ENCODE measurements around the gene KANSL3.

Gene KANSL3

DNA sequence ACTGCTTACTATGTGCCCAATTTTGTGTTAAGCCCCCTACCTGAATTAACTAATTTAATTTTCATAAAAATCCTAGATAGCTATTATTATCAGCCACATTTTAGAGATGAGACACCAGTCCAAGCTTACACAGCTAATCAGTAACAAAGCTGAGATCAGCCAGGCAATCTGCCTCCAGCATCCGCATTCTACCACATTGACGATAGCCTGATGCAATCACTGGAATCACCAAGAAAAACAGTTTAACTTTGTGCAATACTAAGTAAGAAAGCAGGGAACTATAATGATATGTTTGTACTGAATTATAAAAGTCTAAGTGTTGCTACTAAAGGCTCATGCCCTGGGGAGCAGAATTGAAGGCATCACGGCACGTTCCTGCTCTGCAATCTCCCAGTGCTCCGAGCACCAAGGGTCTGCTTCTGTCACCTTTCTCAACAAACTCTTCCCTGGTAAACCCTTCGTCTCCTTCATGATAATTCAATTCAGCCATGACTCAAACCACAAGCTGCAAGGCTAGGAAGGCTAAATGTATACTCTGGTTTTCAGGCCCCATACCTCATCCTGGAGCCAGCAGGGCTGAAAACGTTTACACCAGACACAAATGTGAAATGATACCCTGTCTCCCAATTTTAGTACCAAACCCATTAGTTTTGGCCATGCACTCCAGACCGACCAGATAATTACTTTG, 19.4 kb downstream of the KANSL3 start:
- TF ChIP-seq FOXP2 (optimal IDR thresholded peaks at IDR 0.05; ENCODE audit: borderline replicate concordance, extremely low read depth, extremely low read length, insufficient read depth) (no peak), POLR2AphosphoS5 (IDR thresholded peaks at IDR 0.05; ENCODE audit: low read depth, low read length) (no peak), SIN3A (IDR thresholded peaks at IDR 0.05; ENCODE audit: borderline replicate concordance, insufficient read depth, low read length) (no peak), TAF1 (IDR thresholded peaks at IDR 0.05; ENCODE audit: borderline replicate concordance, insufficient read depth, low read length) (no peak), REST (IDR thresholded peaks at IDR 0.05; ENCODE audit: insufficient read depth in 1 of 2, low read depth in 2 of 2, low read length in 2 of 2) (no peak)

GRCh38 chr2:96617012-96617411, 21.1 kb downstream of the KANSL3 start:
- TF ChIP-seq FOXP2 (optimal IDR thresholded peaks at IDR 0.05; ENCODE audit: borderline replicate concordance, extremely low read depth, extremely low read length, insufficient read depth) (no peak), SIN3A (IDR thresholded peaks at IDR 0.05; ENCODE audit: borderline replicate concordance, insufficient read depth, low read length) (no peak), POLR2AphosphoS5 (IDR thresholded peaks at IDR 0.05; ENCODE audit: low read depth, low read length) (no peak), TAF1 (IDR thresholded peaks at IDR 0.05; ENCODE audit: borderline replicate concordance, insufficient read depth, low read length) (no peak), REST (IDR thresholded peaks at IDR 0.05; ENCODE audit: insufficient read depth in 1 of 2, low read depth in 2 of 2, low read length in 2 of 2) (no peak)

DNA sequence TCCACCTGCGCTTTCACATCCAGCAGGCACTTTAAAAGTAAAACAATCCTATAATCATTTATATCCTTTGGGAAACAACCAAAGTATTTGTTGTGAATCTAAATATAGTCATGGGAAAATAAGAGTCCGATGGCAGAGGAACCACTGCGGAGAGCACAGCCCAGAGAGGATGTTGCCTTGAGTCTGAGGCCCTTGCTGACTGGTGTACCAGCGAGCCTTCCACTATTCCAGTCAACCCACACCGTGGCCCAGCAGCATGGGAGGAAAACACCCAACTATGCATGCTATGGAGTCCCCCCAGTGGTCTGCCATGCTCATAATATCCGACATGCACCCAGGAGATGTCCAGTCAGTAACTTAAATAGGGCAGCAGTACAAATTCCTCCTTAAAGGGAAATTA, 21.6 kb downstream of the KANSL3 start:
- TF ChIP-seq SIN3A (IDR thresholded peaks at IDR 0.05; ENCODE audit: borderline replicate concordance, insufficient read depth, low read length) = no peak
- no peak for TF ChIP-seq POLR2AphosphoS5 (IDR thresholded peaks at IDR 0.05; ENCODE audit: low read depth, low read length)
- TF ChIP-seq FOXP2 (optimal IDR thresholded peaks at IDR 0.05; ENCODE audit: borderline replicate concordance, extremely low read depth, extremely low read length, insufficient read depth) = no peak
- TF ChIP-seq TAF1 (IDR thresholded peaks at IDR 0.05; ENCODE audit: borderline replicate concordance, insufficient read depth, low read length) = no peak
- TF ChIP-seq REST (IDR thresholded peaks at IDR 0.05; ENCODE audit: insufficient read depth in 1 of 2, low read depth in 2 of 2, low read length in 2 of 2) = no peak

DNA sequence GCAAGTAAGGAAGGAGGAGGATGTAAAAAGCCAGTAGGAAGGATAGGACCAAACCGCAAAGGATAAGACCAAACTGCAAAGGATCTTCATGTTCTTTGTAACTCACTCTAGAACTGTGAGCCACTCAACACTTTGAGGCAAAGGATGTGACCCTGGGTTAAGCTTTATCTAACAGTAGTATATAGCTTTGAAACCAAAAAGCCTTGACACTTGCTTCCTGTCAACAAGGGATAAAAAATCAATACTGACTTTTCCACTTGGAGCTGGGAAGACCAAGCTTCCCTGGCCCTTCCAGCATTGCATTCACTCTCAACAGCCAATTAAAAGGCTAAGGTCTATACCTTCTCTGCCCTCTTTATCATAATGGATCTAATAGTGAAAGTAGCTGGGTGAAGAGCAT, 22.0 kb downstream of the KANSL3 start:
- TF ChIP-seq FOXP2 (optimal IDR thresholded peaks at IDR 0.05; ENCODE audit: borderline replicate concordance, extremely low read depth, extremely low read length, insufficient read depth) (no peak), TAF1 (IDR thresholded peaks at IDR 0.05; ENCODE audit: borderline replicate concordance, insufficient read depth, low read length) (no peak), POLR2AphosphoS5 (IDR thresholded peaks at IDR 0.05; ENCODE audit: low read depth, low read length) (no peak), SIN3A (IDR thresholded peaks at IDR 0.05; ENCODE audit: borderline replicate concordance, insufficient read depth, low read length) (no peak), REST (IDR thresholded peaks at IDR 0.05; ENCODE audit: insufficient read depth in 1 of 2, low read depth in 2 of 2, low read length in 2 of 2) (no peak)

All from PFSK-1 (cell line).